ENCODE results near the gene RARB. TPM values are rescaled to one million over a fixed set of nuclear protein-coding genes. Genes with fewer than 3 reads are reported as not detected.

RARB gene
- total and polyA plus RNA-seq, 2 donors (not counting 3 experiments of a cell fraction or from before 2014, with no cell fraction given): 15.3 to 23.4 TPM

DNA sequence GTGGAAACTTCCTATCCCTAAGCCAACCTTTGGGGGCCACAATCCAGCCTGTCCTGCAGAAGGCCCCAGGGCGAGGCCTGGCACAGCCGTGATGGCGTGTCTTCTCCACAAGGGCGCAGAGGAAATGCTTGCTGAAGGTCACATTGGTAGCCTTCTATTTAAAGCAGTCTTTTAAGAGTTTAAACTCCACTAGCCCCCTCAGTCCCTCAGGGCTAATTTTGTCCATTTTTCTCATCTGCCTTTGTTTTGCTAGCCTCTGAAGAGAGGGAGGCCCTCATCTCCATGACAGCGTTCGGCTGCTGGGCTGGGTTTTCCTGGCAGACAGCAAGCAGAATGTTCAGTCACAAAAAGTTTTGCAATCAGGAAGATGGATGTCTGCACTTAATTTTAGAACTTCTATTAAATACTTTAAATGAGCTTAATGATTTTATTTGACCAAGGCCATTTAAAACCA is 40.8 kb downstream of the RARB start:
- H2AFZ ChIP-seq (ENCODE audit: low read depth, low read length): no peak overlapping the region
- no peaks in the 10 kb centered on the region for H3K36me3 ChIP-seq (ENCODE audit: control insufficient read depth in 2 of 2, extremely low read depth in 1 of 2, insufficient read depth in 2 of 2, low read length in 2 of 2)
- no TSS peak for BruUV-seq (replicated peaks)
- H3K4me2 ChIP-seq (ENCODE audit: insufficient read depth, low read length): no peak overlapping the region
- FAIRE-seq (no peak), DNase-seq (ENCODE audit: low read depth, low spot score) (peak; percentile 40)
- CTCF ChIA-PET: interaction anchor here (1.2 kb wide), 1 partner anchor 12 kb away, joined by 3 read pairs; no protein-coding TSS in a partner anchor
- peaks cover 6% of the 10 kb centered on the region for H3K79me2 ChIP-seq (ENCODE audit: control insufficient read depth, insufficient read depth, low read length)
- H4K20me1 ChIP-seq (replicated peaks; ENCODE audit: control insufficient read depth, extremely low read depth, insufficient read depth, low read length): no peaks in the 10 kb centered on the region
- H3K9ac ChIP-seq (replicated peaks; ENCODE audit: extremely low read depth, insufficient read depth, low read length): no peak overlapping the region
- H3K4me3 ChIP-seq (replicated peaks in 1 of 3; ENCODE audit: insufficient read depth in 1 of 3, low read depth in 1 of 3, low read length in 3 of 3): no peak overlapping the region
- intact Hi-C loops (cut with micrococcal nuclease): no loop called here
- H3K27me3 ChIP-seq (ENCODE audit: control insufficient read depth in 2 of 2, insufficient read depth in 2 of 2, low read length in 2 of 2): no peaks in the 10 kb centered on the region
- no peaks in the 10 kb centered on the region for H3K9me3 ChIP-seq (replicated peaks; ENCODE audit: control insufficient read depth, insufficient read depth, low read length)
- no peak for TF ChIP-seq FOS (IDR thresholded peaks at IDR 0.05; ENCODE audit: borderline replicate concordance, insufficient read depth, low read length)
- TF ChIP-seq, protein P1, sequence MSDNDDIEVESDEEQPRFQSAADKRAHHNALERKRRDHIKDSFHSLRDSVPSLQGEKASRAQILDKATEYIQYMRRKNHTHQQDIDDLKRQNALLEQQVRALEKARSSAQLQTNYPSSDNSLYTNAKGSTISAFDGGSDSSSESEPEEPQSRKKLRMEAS (IDR thresholded peaks at IDR 0.05; ENCODE audit: insufficient read depth, insufficient read length): no peak
- TF ChIP-seq GATA2 (IDR thresholded peaks at IDR 0.05; ENCODE audit: insufficient read depth, insufficient read length, low read depth, low read length): no peak
- TF ChIP-seq, protein P2, sequence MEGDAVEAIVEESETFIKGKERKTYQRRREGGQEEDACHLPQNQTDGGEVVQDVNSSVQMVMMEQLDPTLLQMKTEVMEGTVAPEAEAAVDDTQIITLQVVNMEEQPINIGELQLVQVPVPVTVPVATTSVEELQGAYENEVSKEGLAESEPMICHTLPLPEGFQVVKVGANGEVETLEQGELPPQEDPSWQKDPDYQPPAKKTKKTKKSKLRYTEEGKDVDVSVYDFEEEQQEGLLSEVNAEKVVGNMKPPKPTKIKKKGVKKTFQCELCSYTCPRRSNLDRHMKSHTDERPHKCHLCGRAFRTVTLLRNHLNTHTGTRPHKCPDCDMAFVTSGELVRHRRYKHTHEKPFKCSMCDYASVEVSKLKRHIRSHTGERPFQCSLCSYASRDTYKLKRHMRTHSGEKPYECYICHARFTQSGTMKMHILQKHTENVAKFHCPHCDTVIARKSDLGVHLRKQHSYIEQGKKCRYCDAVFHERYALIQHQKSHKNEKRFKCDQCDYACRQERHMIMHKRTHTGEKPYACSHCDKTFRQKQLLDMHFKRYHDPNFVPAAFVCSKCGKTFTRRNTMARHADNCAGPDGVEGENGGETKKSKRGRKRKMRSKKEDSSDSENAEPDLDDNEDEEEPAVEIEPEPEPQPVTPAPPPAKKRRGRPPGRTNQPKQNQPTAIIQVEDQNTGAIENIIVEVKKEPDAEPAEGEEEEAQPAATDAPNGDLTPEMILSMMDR (IDR thresholded peaks at IDR 0.05; ENCODE audit: extremely low read depth in 1 of 2, insufficient read depth in 1 of 2, low read depth in 1 of 2, low read length in 2 of 2): peak in 1 of 2 donors; percentile 5
- H3K4me1 ChIP-seq (ENCODE audit: control insufficient read depth, extremely low read depth, insufficient read depth, low read length): peaks cover 5% of the 10 kb centered on the region
- dilution Hi-C loops (cut with MboI; ENCODE audit: extremely low pct_ligation_motif_present, low sequenced_read_pairs): no loop called here
- no peak overlapping the region for H3K27ac ChIP-seq (ENCODE audit: insufficient read depth, low read depth, low read length)
- POLR2A ChIA-PET: no interaction called here
- no peaks in the 10 kb centered on the region for H3K9me1 ChIP-seq (replicated peaks; ENCODE audit: control insufficient read depth, extremely low read depth, insufficient read depth, low read length)

DNA sequence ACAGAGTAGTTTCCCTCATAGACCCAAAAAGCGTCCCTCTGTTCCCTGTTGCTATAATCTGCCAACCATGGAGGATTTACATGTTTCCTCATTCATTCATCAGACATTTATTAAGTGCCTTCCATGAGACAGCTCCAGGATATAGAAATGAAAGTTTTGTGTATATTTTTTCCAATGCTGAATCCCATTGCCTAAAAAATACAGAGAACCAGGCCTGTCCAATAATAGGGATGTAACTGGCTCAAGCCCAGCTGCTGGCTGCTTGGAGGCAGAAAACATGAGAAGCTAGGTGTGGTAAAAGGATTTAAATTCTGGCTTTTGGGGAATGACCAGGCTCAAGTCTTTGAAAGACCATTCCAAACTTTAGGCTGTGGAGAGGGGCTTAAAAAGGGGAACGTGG is 41.5 kb downstream of the RARB start:
- intact Hi-C loops (cut with micrococcal nuclease) (no loop called here), dilution Hi-C loops (cut with MboI; ENCODE audit: extremely low pct_ligation_motif_present, low sequenced_read_pairs) (no loop called here)
- Histone ChIP-seq H4K20me1 (replicated peaks; ENCODE audit: control insufficient read depth, extremely low read depth, insufficient read depth, low read length) (no peaks in the 10 kb centered on the region), H3K9me3 (replicated peaks; ENCODE audit: control insufficient read depth, insufficient read depth, low read length) (no peaks in the 10 kb centered on the region), H3K4me3 (replicated peaks in 1 of 3; ENCODE audit: insufficient read depth in 1 of 3, low read depth in 1 of 3, low read length in 3 of 3) (no peak overlapping the region), H2AFZ (ENCODE audit: low read depth, low read length) (no peak overlapping the region), H3K4me2 (ENCODE audit: insufficient read depth, low read length) (no peak overlapping the region), H3K4me1 (ENCODE audit: control insufficient read depth, extremely low read depth, insufficient read depth, low read length) (peaks cover 5% of the 10 kb centered on the region), H3K27ac (ENCODE audit: insufficient read depth, low read depth, low read length) (no peak overlapping the region), H3K79me2 (ENCODE audit: control insufficient read depth, insufficient read depth, low read length) (peaks cover 8% of the 10 kb centered on the region), H3K36me3 (ENCODE audit: control insufficient read depth in 2 of 2, extremely low read depth in 1 of 2, insufficient read depth in 2 of 2, low read length in 2 of 2) (no peaks in the 10 kb centered on the region), H3K27me3 (ENCODE audit: control insufficient read depth in 2 of 2, insufficient read depth in 2 of 2, low read length in 2 of 2) (no peaks in the 10 kb centered on the region), H3K9ac (replicated peaks; ENCODE audit: extremely low read depth, insufficient read depth, low read length) (no peak overlapping the region), H3K9me1 (replicated peaks; ENCODE audit: control insufficient read depth, extremely low read depth, insufficient read depth, low read length) (no peaks in the 10 kb centered on the region)
- ChIA-PET CTCF (interaction anchor here (1.0 to 1.2 kb wide), 2 partner anchors 13 to 19 kb away, joined by 3 to 4 read pairs; no protein-coding TSS in a partner anchor), POLR2A (no interaction called here)
- no peak for DNase-seq (ENCODE audit: low read depth, low spot score)
- TF ChIP-seq POLR2AphosphoS5 (IDR thresholded peaks at IDR 0.05; ENCODE audit: insufficient read depth, low read depth, low read length): no peak
- no peak for FAIRE-seq
- no TSS peak for BruUV-seq (replicated peaks)
